HFFc6 (cell line): Measurements from ENCODE around the gene PDAP1. TPM values are rescaled to one million over a fixed set of nuclear protein-coding genes. Genes with fewer than 3 reads are reported as not detected.
A peak's percentile ranks its signal among the peaks of the same experiment; 100 is the strongest.
"Not testable (repeated sequence)": the region's sequence is repeated elsewhere in the genome, so short reads cannot be mapped to it uniquely, and the experiment has no call there.

ENCODE experiments used
- DNase-seq: peaks from one replicate; pipeline ENCODE4 v3.0.0-alpha.2; 2018
- H3K27ac Mint-ChIP-seq: 2 replicates; pipeline ENCODE4 v1.8.0; 2020; ENCODE audit warnings: mild to moderate bottlenecking, mixed read lengths
- H3K27me3 Mint-ChIP-seq: 2 replicates; pipeline ENCODE4 v1.8.0; 2021; ENCODE audit warnings: mild to moderate bottlenecking, moderate library complexity, mixed read lengths; ENCODE audit not compliant: insufficient read depth
- H3K36me3 Mint-ChIP-seq: 2 replicates; pipeline ENCODE4 v1.8.0; 2021; ENCODE audit warnings: low read depth, mixed read lengths
- H3K4me1 Mint-ChIP-seq: 2 replicates; pipeline ENCODE4 v1.8.0; 2020; ENCODE audit warnings: low read depth, mixed read lengths
- H3K4me3 Mint-ChIP-seq: 2 replicates; pipeline ENCODE4 v1.8.0; 2020; ENCODE audit warnings: mild to moderate bottlenecking, moderate library complexity, mixed read lengths
- H3K9me3 Mint-ChIP-seq: 2 replicates; pipeline ENCODE4 v1.8.0; 2020; ENCODE audit warnings: mild to moderate bottlenecking, mixed read lengths
- total RNA-seq, 6 experiments: library from RNA; stranded (reverse); fragmentation: NEBNext Ultra II Directional; extraction: Animal tissue kit (Norgen Biotek cat#: 25700); gene quantifications; 2 replicates in 1 of 6; 3 replicates in 5 of 6; pipeline ENCODE4 v1.2.3, GENCODE V29; 2021
- TF ChIP-seq, protein P1 (sequence below): fragments of 200-600 bp; sonication (generic); IDR thresholded peaks from 2 replicates; pipeline ENCODE4 v1.5.0; 2021; ENCODE audit warnings: antibody characterized with exemption, mild to moderate bottlenecking

Gene PDAP1
- total RNA-seq, 6 experiments from 2014 or later = 148 to 213 (median 180) TPM

GRCh38 chr7:99446096-99446495 lies 37.7 kb upstream of the PDAP1 start:
- Mint-ChIP-seq H3K36me3 (peaks cover 34% of the 10 kb centered on the region), H3K9me3 (no peaks in the 10 kb centered on the region), H3K27ac (peak overlapping the region; percentile 63), H3K4me1 (peaks cover 5% of the 10 kb centered on the region; the same call in 1 of the 2 replicates), H3K4me3 (no peak overlapping the region), H3K27me3 (peaks cover 2% of the 10 kb centered on the region; the same call in 1 of the 2 replicates)
- no peak for DNase-seq
- TF ChIP-seq, protein P1, sequence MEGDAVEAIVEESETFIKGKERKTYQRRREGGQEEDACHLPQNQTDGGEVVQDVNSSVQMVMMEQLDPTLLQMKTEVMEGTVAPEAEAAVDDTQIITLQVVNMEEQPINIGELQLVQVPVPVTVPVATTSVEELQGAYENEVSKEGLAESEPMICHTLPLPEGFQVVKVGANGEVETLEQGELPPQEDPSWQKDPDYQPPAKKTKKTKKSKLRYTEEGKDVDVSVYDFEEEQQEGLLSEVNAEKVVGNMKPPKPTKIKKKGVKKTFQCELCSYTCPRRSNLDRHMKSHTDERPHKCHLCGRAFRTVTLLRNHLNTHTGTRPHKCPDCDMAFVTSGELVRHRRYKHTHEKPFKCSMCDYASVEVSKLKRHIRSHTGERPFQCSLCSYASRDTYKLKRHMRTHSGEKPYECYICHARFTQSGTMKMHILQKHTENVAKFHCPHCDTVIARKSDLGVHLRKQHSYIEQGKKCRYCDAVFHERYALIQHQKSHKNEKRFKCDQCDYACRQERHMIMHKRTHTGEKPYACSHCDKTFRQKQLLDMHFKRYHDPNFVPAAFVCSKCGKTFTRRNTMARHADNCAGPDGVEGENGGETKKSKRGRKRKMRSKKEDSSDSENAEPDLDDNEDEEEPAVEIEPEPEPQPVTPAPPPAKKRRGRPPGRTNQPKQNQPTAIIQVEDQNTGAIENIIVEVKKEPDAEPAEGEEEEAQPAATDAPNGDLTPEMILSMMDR = no peak

DNA sequence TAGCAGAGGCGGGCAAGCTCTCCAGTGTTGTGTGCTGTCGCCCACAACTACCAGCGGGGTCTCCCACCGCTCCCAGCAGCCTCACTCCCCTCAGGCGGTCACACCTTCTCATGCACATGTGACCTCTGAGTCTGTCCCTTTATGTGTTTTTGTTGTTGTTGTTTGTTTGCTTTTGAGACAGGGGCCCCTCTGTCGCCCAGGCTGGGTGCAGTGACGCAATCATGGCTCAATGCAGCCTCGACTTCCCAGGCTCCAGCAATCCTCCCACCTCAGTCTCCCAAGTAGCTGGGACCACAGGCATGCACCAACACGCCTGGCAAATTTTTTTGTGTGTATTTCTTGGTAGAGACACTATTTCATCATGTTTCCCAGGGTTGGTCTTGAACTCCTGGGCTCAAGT lies 31.8 kb upstream of the PDAP1 start:
- DNase-seq = peak; percentile 12
- Mint-ChIP-seq H3K27ac (peak overlapping the region; percentile 55), H3K27me3 (peaks cover 2% of the 10 kb centered on the region; the same call in 1 of the 2 replicates), H3K4me1 (peaks cover 18% of the 10 kb centered on the region), H3K9me3 (no peaks in the 10 kb centered on the region), H3K4me3 (peak overlapping the region; percentile 95), H3K36me3 (peaks cover 23% of the 10 kb centered on the region)
- TF ChIP-seq, protein P1 = no peak

- peak; percentile 98 for DNase-seq
- Mint-ChIP-seq H3K27me3 (peaks cover 2% of the 10 kb centered on the region; the same call in 1 of the 2 replicates), H3K27ac (peak within 1 kb of the TSS; percentile 93), H3K36me3 (peaks cover 14% of the 10 kb centered on the region), H3K9me3 (no peaks in the 10 kb centered on the region), H3K4me1 (peaks cover 18% of the 10 kb centered on the region), H3K4me3 (peak within 1 kb of the TSS; percentile 95)
- TF ChIP-seq, protein P1 = no peak
These were observed 30.4 kb upstream of the PDAP1 start, which contains the start of the genes CPSF4 and PTCD1 for GRCh38 chr7:99438573-99439480. CPSF4 (plus strand) TSS chr7:99438943; CDS start chr7:99439083, 140 bp downstream. PTCD1 (minus strand) TSS chr7:99438798; CDS start chr7:99435242, 3,556 bp downstream.

DNA sequence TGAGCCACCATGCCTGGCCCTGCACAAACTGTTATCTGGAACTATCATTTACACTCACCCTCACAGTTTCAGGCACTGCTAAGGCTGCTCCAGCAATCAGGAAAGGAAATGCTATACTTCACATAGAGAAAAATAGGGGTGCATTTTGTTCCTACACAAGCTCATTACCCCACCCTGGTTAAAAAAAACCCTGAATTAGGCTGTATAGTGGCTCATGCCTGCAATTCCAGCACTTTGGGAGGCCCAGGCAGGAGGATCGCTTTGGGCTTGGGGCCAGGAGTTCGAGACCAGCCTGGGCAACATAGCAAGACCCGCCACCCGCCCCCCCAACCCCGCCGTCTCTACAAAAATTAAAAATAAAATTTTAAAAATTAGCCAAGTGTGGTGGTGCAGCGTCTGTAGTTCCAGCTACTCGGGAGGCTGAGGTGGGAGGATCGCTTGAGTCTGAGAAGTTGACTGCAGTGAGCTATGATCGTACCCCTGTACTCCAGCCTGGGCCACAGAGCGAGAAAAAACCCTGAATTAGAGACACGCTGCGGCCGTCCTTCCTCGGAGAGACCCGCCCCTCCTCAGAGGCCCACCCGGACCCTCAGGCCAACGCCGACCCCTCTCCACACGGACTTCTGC lies 29.7 kb upstream of the PDAP1 start:
- H3K27ac Mint-ChIP-seq = peak overlapping the region; percentile 93
- peaks cover 11% of the 10 kb centered on the region for H3K36me3 Mint-ChIP-seq
- no peaks in the 10 kb centered on the region for H3K9me3 Mint-ChIP-seq
- H3K4me1 Mint-ChIP-seq = peaks cover 18% of the 10 kb centered on the region
- H3K4me3 Mint-ChIP-seq = peak overlapping the region; percentile 95
- H3K27me3 Mint-ChIP-seq = peaks cover 2% of the 10 kb centered on the region; the same call in 1 of the 2 replicates
- TF ChIP-seq, protein P1 = no peak
- no peak for DNase-seq

GRCh38 chr7:99433158-99433557 lies 24.8 kb upstream of the PDAP1 start:
- no peak overlapping the region for H3K4me3 Mint-ChIP-seq
- no peak overlapping the region for H3K27ac Mint-ChIP-seq
- H3K4me1 Mint-ChIP-seq = no peaks in the 10 kb centered on the region
- no peak for DNase-seq
- TF ChIP-seq, protein P1 = no peak
- no peaks in the 10 kb centered on the region for H3K9me3 Mint-ChIP-seq
- H3K36me3 Mint-ChIP-seq = peaks cover 6% of the 10 kb centered on the region; the same call in 1 of the 2 replicates
- H3K27me3 Mint-ChIP-seq = no peaks in the 10 kb centered on the region

GRCh38 chr7:99431756-99432540 lies 23.6 kb upstream of the PDAP1 start:
- H3K4me1 Mint-ChIP-seq, DNase-seq, H3K27ac Mint-ChIP-seq, H3K27me3 Mint-ChIP-seq, H3K9me3 Mint-ChIP-seq, H3K36me3 Mint-ChIP-seq, H3K4me3 Mint-ChIP-seq: not testable (repeated sequence)
